A549 (cell line): ENCODE data around the gene NKX6-2. TPM values are rescaled to one million over a fixed set of nuclear protein-coding genes. Genes with fewer than 3 reads are reported as not detected.
A peak's percentile ranks its signal among the peaks of the same experiment; 100 is the strongest.

ENCODE experiments used
- ATAC-seq, 2 experiments: fragments of 200-7000 bp in 1 of 2; fragments of >200 bp in 1 of 2; cut with Nextera tagmentation in 1 of 2; cut with Tn5 transposase in 1 of 2; 3 replicates each; pipeline versions ENCODE4 v1.8.0 to v1.9.1; 2018 to 2020; ENCODE audit warnings: mild to moderate bottlenecking in 1 of 2, moderate library complexity in 1 of 2
- CTCF ChIA-PET: fragments of 300-600 bp; sonication (Branson Sonifier 250); formaldehyde crosslinking; extraction: SDS; loops from one replicate; lab custom pipeline; 2021; ENCODE audit warnings: antibody characterized with exemption, inconsistent platforms; lab: Yijun Ruan, JAX
- POLR2A ChIA-PET: fragments of 350-600 bp; formaldehyde crosslinking; extraction: SDS; loops from one replicate; lab custom pipeline; 2021; ENCODE audit warnings: antibody characterized with exemption, inconsistent platforms; lab: Yijun Ruan, JAX
- DNase-seq, 2 experiments: peaks; one replicate each; pipeline versions ENCODE4 v3.0.0 to v3.0.0-alpha.2; 2011 to 2016; ENCODE audit warnings: low read depth in 1 of 2, low spot score in 1 of 2
- FAIRE-seq: peaks from 2 replicates; lab custom pipeline; 2011; peaks lifted over from hg19 to GRCh38; lab: Jason Lieb, UNC
- H3K27ac ChIP-seq, 2 experiments: fragments of >200 bp; sonication (Bioruptor Twin); formaldehyde crosslinking; 3 replicates each; pipeline ENCODE4 v1.5.1; 2016 to 2017
- H3K4me1 ChIP-seq: fragments of >200 bp; sonication (Bioruptor Twin); formaldehyde crosslinking; 3 replicates; pipeline ENCODE4 v1.6.1; 2016
- H3K4me2 ChIP-seq: fragments of >200 bp; sonication (Bioruptor Twin); formaldehyde crosslinking; 3 replicates; pipeline ENCODE4 v1.6.1; 2016
- H3K4me3 ChIP-seq: fragments of >200 bp; sonication (Bioruptor Twin); formaldehyde crosslinking; 3 replicates; pipeline ENCODE4 v1.5.1; 2016
- H3K9me3 ChIP-seq: fragments of >200 bp; sonication (Bioruptor Twin); formaldehyde crosslinking; 3 replicates; pipeline ENCODE4 v1.6.1; 2016
- BHLHE40 ChIP-seq: IDR thresholded peaks from 2 replicates; pipeline ENCODE4 v1.6.1; 2012; ENCODE audit warnings: low read depth, low read length, inconsistent platforms
- CHD2 ChIP-seq: fragments of 150-350 bp; IDR thresholded peaks from 2 replicates; pipeline ENCODE4 v1.6.1; 2014; ENCODE audit warnings: low read length; ENCODE audit not compliant: partially characterized antibody
- E2F6 ChIP-seq: IDR thresholded peaks from 2 replicates; pipeline ENCODE4 v1.6.1; 2012; ENCODE audit warnings: low read depth, borderline replicate concordance
- EHMT2 ChIP-seq: fragments of 200-600 bp; sonication (generic); IDR thresholded peaks from 2 replicates; pipeline ENCODE4 v1.6.1; 2016; ENCODE audit warnings: antibody characterized with exemption, low read depth, mild to moderate bottlenecking, moderate library complexity
- EP300 ChIP-seq, 2 experiments: fragments of >200 bp; sonication (Bioruptor Twin); formaldehyde crosslinking; IDR thresholded peaks; 2 replicates in 1 of 2; 3 replicates in 1 of 2; pipeline ENCODE4 v1.6.1; 2016 to 2017
- ESRRA ChIP-seq: fragments of 150-350 bp; IDR thresholded peaks from 2 replicates; pipeline ENCODE4 v1.6.1; 2014; ENCODE audit warnings: mild to moderate bottlenecking, low read length, borderline replicate concordance
- GATA3 ChIP-seq: IDR thresholded peaks from 2 replicates; pipeline ENCODE4 v1.6.1; 2012; ENCODE audit warnings: borderline replicate concordance
- HOXA7 ChIP-seq: fragments of 250-450 bp; sonication (Bioruptor Pico); IDR thresholded peaks from 2 replicates; pipeline ENCODE4 v1.5.0; 2020; ENCODE audit warnings: mild to moderate bottlenecking, moderate library complexity
- HOXB5 ChIP-seq: fragments of 250-450 bp; sonication (Bioruptor Pico); IDR thresholded peaks from 2 replicates; pipeline ENCODE4 v1.5.0; 2020; ENCODE audit warnings: mild to moderate bottlenecking, moderate library complexity
- JUNB ChIP-seq: fragments of >200 bp; sonication (Bioruptor Twin); formaldehyde crosslinking; IDR thresholded peaks from 2 replicates; pipeline ENCODE4 v1.6.1; 2016
- KDM1A ChIP-seq: fragments of 200-600 bp; sonication (generic); IDR thresholded peaks from 2 replicates; pipeline ENCODE4 v1.6.1; 2016; ENCODE audit warnings: low read depth, mild to moderate bottlenecking
- MAFK ChIP-seq: fragments of 450-650 bp; IDR thresholded peaks from 2 replicates; pipeline ENCODE4 v1.6.1; 2014; ENCODE audit not compliant: partially characterized antibody
- MAZ ChIP-seq: fragments of 150-350 bp; IDR thresholded peaks from 2 replicates; pipeline ENCODE4 v1.6.1; 2014; ENCODE audit warnings: antibody characterized with exemption, low read depth, low read length, borderline replicate concordance
- MYC ChIP-seq: IDR thresholded peaks from 2 replicates; pipeline ENCODE4 v1.6.1; 2012; ENCODE audit warnings: mild to moderate bottlenecking, inconsistent platforms, low read length, improper control_type of control experiment, borderline replicate concordance
- NR3C1 ChIP-seq: fragments of >200 bp; sonication (Bioruptor Twin); formaldehyde crosslinking; IDR thresholded peaks from 3 replicates; pipeline ENCODE4 v1.6.1; 2017
- PBX3 ChIP-seq: IDR thresholded peaks from 2 replicates; pipeline ENCODE4 v1.6.1; 2012
- PHF8 ChIP-seq: fragments of 200-600 bp; sonication (generic); IDR thresholded peaks from 2 replicates; pipeline ENCODE4 v1.6.1; 2016; ENCODE audit warnings: low read depth, mild to moderate bottlenecking, antibody characterized with exemption, moderate library complexity, borderline replicate concordance
- POLR2A ChIP-seq: IDR thresholded peaks from 2 replicates; pipeline ENCODE4 v1.6.1; 2012; ENCODE audit warnings: mild to moderate bottlenecking, low read length
- RAD21 ChIP-seq, 2 experiments: fragments of >200 bp in 1 of 2; sonication (Bioruptor Twin) in 1 of 2; formaldehyde crosslinking in 1 of 2; IDR thresholded peaks in 1 of 2; conservative IDR thresholded peaks in 1 of 2; 2 replicates in 1 of 2; 3 replicates in 1 of 2; pipeline ENCODE4 v1.6.1; 2012 to 2018; ENCODE audit warnings: inconsistent platforms in 1 of 2
- REST ChIP-seq: fragments of 200-600 bp; sonication (generic); IDR thresholded peaks from 2 replicates; pipeline ENCODE4 v1.6.1; 2016; ENCODE audit warnings: antibody characterized with exemption, mild to moderate bottlenecking, moderate library complexity
- RNF2 ChIP-seq: fragments of 200-600 bp; sonication (generic); IDR thresholded peaks from 2 replicates; pipeline ENCODE4 v1.6.1; 2016; ENCODE audit warnings: low read depth, mild to moderate bottlenecking, antibody characterized with exemption, moderate library complexity, borderline replicate concordance
- TFCP2L1 ChIP-seq: fragments of 250-450 bp; sonication (Bioruptor Pico); IDR thresholded peaks from 2 replicates; pipeline ENCODE4 v1.5.0; 2021; ENCODE audit warnings: mild to moderate bottlenecking
- ZNF302 ChIP-seq: fragments of 250-450 bp; sonication (Bioruptor Pico); IDR thresholded peaks from 2 replicates; pipeline ENCODE4 v1.9.0; 2021; ENCODE audit warnings: inconsistent platforms, mild to moderate bottlenecking, moderate library complexity
- WGBS: methylation state at CpG from one replicate; pipeline ENCODE4 v1.1.6; 2017; ENCODE audit errors: missing lambda C conversion rate; 5-methylcytosine and 5-hydroxymethylcytosine counted together
- polyA minus RNA-seq: library from RNA; depleted of rRNA, polyadenylated mRNA; stranded (reverse); fragments of >200 nt; gene quantifications from 2 replicates; pipeline ENCODE4 v1.2.3, GENCODE V29; 2011; rRNA and poly(A)+ RNA removed
- polyA plus RNA-seq, 4 experiments: library from polyadenylated mRNA; depleted of rRNA in 3 of 4; stranded (reverse); fragments of >200 nt; fragmentation: RNase III in 1 of 4; extraction: RNeasy Plus Mini Kit Qiagen cat#74134 plus additional on column Dnase treatment in 1 of 4; gene quantifications; 2 replicates in 3 of 4; 3 replicates in 1 of 4; pipeline ENCODE4 v1.2.3, GENCODE V29; 2011 to 2017

NKX6-2 gene
- polyA plus RNA-seq (2011; rRNA removed): not detected in 2 replicates
- polyA plus RNA-seq (2012; cell fraction: cytosol; rRNA removed): 0.01 TPM in 1 of 2 replicates, not detected in the other
- polyA plus RNA-seq (2012; cell fraction: nucleus; rRNA removed): not detected in 2 replicates
- polyA plus RNA-seq (2017; fragmentation: RNase III; extraction: RNeasy Plus Mini Kit Qiagen cat#74134 plus additional on column Dnase treatment): not detected in 3 replicates
- polyA minus RNA-seq: not detected in 2 replicates

GRCh38 chr10:132785723-132786475, at the start of gene NKX6-2:
Gene NKX6-2 (minus strand): TSS chr10:132786147. CDS start chr10:132785948, 199 bp downstream.
- CTCF ChIA-PET: interaction anchor here (0.8 kb wide), 1 partner anchor 43 kb away, joined by 4 read pairs; no protein-coding TSS in a partner anchor
- no peak for ATAC-seq
- 20% methylated on average over 12 of the region's 119 CpGs for WGBS

DNA sequence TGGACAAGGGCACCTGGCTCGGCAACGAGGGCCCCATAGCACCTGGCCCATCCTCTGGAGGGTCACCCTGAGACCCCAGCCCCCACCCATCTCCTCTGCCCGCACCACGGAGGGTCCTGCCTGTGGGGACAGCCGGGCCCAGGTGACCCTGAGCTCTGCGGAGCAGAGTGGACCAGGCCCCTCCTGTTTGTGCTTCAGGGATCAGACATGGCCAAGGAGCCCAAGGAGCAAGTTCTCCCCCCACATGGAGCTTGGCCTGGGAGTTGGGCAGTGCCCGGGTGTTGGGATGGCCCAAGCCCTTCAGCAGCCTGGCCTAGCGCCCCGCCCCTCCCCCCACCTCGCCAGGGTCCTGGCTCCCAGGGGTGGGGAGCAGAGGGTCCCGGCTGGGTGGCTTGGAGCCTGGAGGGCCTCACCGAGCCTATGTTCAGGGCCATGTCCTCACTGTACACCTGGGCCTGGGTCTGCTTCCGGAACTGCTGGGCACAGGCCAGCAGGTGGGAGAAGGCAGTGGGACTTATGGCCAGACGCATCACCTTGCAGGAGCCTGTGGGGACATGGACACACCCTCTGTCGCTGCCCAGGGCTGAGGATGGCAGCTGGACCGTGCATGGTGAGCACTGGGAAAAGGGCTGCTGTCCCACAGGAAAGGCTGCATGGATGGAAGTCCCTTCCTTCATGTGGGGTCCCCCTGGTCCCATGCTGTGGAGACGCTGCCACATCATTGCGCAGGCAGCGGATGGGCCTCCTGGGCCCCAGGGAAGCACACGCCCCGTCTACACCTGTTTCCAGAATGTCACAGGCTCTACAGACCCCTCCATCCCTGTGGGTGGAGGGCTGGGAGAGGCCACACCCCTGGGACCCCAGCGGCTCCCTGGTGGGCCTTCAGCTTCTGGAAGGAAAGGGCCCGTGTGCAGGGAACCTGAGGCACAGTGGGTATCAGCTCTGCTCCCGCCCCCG, 49.2 kb upstream of the NKX6-2 start:
- TF ChIP-seq NR3C1 (no peak), TFCP2L1 (CRISPR knock-in tag) (no peak), GATA3 (no peak), MAZ (no peak), EP300 (IDR thresholded peaks at IDR 0.05) (no peak)
- TF ChIP-seq, all 56 proteins: peak for 0
- Histone ChIP-seq H3K4me1 (peaks cover 6% of the 10 kb centered on the region; the same call in 1 of the 3 replicates), H3K9me3 (no peaks in the 10 kb centered on the region), H3K4me3 (no peak overlapping the region), H3K27ac (no peak overlapping the region), H3K4me2 (no peak overlapping the region)
- ATAC-seq (no peak), DNase-seq (no peak), FAIRE-seq (no peak)
- WGBS: 60% methylated on average over 9 of the region's 25 CpGs
- ChIA-PET CTCF (interaction anchor here (0.8 to 1.9 kb wide), 6 partner anchors 14 to 308 kb away, joined by 3 to 5 read pairs (median 4); partner anchors contain the start of gene CFAP46), POLR2A (no interaction called here)

More at GRCh38 chr10:132785723-132786475, at the start of gene NKX6-2:
- POLR2A ChIA-PET: no interaction called here
- H3K4me1 ChIP-seq: peaks cover 26% of the 10 kb centered on the region
- H3K4me2 ChIP-seq: peak within 1 kb of the TSS; percentile 95
- no peak for FAIRE-seq
- H3K27ac ChIP-seq: peak within 1 kb of the TSS in 1 of 2 experiments; percentile 50; a peak in 1 of 6 replicates
- peak within 1 kb of the TSS; percentile 40 for H3K4me3 ChIP-seq
- TF ChIP-seq KDM1A (no peak), E2F6 (no peak), RNF2 (no peak), HOXA7 (CRISPR knock-in tag) (no peak), RAD21 (conservative IDR thresholded peaks at IDR 0.05 in 1 of 2, IDR thresholded peaks at IDR 0.05 in 1 of 2) (no peak), EHMT2 (no peak), POLR2A (no peak), PBX3 (no peak), ZNF302 (CRISPR knock-in tag) (no peak), NR3C1 (no peak), HOXB5 (CRISPR knock-in tag) (no peak), JUNB (no peak), PHF8 (no peak)
- TF ChIP-seq, all 56 proteins: peak for 0
- peak in 1 of 2 experiments; percentile 42 for DNase-seq
- no peaks in the 10 kb centered on the region for H3K9me3 ChIP-seq

GRCh38 chr10:132834311-132834761, 48.4 kb upstream of the NKX6-2 start:
- Histone ChIP-seq H3K4me3 (no peak overlapping the region), H3K4me1 (peaks cover 6% of the 10 kb centered on the region; the same call in 1 of the 3 replicates), H3K4me2 (no peak overlapping the region), H3K9me3 (no peaks in the 10 kb centered on the region), H3K27ac (no peak overlapping the region)
- ChIA-PET POLR2A (no interaction called here), CTCF (interaction anchor here (0.8 to 1.9 kb wide), 5 partner anchors 15 to 309 kb away, joined by 3 to 5 read pairs (median 4); partner anchors contain the start of gene CFAP46)
- ATAC-seq: no peak
- FAIRE-seq: no peak
- DNase-seq: no peak
- 45% methylated on average over 10 of the region's 18 CpGs for WGBS
- TF ChIP-seq CHD2: no peak
- TF ChIP-seq ESRRA: no peak
- no peak for TF ChIP-seq MAFK
- TF ChIP-seq MYC: no peak
- no peak for TF ChIP-seq RAD21 (conservative IDR thresholded peaks at IDR 0.05 in 1 of 2, IDR thresholded peaks at IDR 0.05 in 1 of 2)
- no peak for TF ChIP-seq PBX3
- TF ChIP-seq REST: no peak
- TF ChIP-seq BHLHE40: no peak
